ENCODE data around the gene SMC6. TPM values are rescaled to one million over a fixed set of nuclear protein-coding genes. Genes with fewer than 3 reads are reported as not detected.

Gene SMC6
- polyA plus RNA-seq, 1 donor (not counting 4 experiments of a cell fraction or from before 2014, with no cell fraction given), result 24.4 TPM

DNA sequence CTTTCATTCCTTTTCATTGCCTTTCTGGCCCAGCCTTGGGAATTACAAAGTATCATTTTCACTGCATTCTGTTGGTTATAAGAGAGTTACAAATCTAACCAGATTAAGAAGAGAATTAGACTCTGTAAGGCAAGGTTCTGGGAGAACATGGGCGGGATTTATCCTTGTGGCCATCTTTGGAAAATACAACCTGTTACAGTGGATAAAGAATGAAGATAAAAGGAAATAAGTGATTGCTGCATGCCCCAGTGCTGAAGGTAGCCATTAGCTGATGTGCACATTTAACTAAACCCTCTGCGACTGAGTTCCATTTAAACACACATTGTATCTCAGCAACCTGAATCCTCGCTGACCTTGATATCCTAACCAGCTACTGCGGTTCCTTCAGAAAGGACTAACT lies 93.4 kb downstream of the SMC6 start:
- Histone ChIP-seq H3K4me3 (ENCODE audit: control insufficient read depth in 2 of 3, extremely low read depth in 1 of 3, insufficient read depth in 2 of 3, low read depth in 1 of 3, low read length in 3 of 3) (no peak overlapping the region), H3K4me1 (ENCODE audit: control insufficient read depth, extremely low read depth, insufficient read depth, low read length) (no peaks in the 10 kb centered on the region), H3K27me3 (ENCODE audit: control insufficient read depth, extremely low read depth, insufficient read depth, low read length) (no peaks in the 10 kb centered on the region), H3K9me3 (ENCODE audit: control insufficient read depth, low read depth, low read length) (no peaks in the 10 kb centered on the region), H3K79me2 (ENCODE audit: control insufficient read depth, insufficient read depth, low read length) (no peaks in the 10 kb centered on the region), H3K9me1 (ENCODE audit: control insufficient read depth, extremely low read depth, insufficient read depth, low read length) (no peaks in the 10 kb centered on the region), H4K20me1 (ENCODE audit: control insufficient read depth, extremely low read depth, insufficient read depth, low read length) (no peaks in the 10 kb centered on the region), H3K27ac (ENCODE audit: control insufficient read depth, insufficient read depth, low read length) (no peak overlapping the region), H2AFZ (ENCODE audit: control insufficient read depth, low read length) (no peak overlapping the region), H3K9ac (ENCODE audit: control insufficient read depth, extremely low read depth, insufficient read depth, low read length) (no peak overlapping the region), H3K36me3 (ENCODE audit: control insufficient read depth in 2 of 2, extremely low read depth in 1 of 2, insufficient read depth in 2 of 2, low read length in 2 of 2) (peaks cover 5 to 16% of the 10 kb centered on the region in 2 experiments), H3K4me2 (ENCODE audit: control insufficient read depth, extremely low read depth, insufficient read depth, low read depth, low read length) (no peak overlapping the region)
- dilution Hi-C loops (cut with MboI; ENCODE audit: extremely low pct_ligation_motif_present, low sequenced_read_pairs), result no loop called here
- TF ChIP-seq CTCF (optimal IDR thresholded peaks at IDR 0.05 in 1 of 3, IDR thresholded peaks at IDR 0.05 in 1 of 3, conservative IDR thresholded peaks at IDR 0.05 in 1 of 3; ENCODE audit: extremely low read depth in 1 of 3, insufficient read depth in 2 of 3, low read length in 3 of 3), result no peak
- TF ChIP-seq EZH2 (IDR thresholded peaks at IDR 0.05; ENCODE audit: low read length), result no peak
- DNase-seq (ENCODE audit: low read depth, low spot score), result no peak
- FAIRE-seq, result no peak

DNA sequence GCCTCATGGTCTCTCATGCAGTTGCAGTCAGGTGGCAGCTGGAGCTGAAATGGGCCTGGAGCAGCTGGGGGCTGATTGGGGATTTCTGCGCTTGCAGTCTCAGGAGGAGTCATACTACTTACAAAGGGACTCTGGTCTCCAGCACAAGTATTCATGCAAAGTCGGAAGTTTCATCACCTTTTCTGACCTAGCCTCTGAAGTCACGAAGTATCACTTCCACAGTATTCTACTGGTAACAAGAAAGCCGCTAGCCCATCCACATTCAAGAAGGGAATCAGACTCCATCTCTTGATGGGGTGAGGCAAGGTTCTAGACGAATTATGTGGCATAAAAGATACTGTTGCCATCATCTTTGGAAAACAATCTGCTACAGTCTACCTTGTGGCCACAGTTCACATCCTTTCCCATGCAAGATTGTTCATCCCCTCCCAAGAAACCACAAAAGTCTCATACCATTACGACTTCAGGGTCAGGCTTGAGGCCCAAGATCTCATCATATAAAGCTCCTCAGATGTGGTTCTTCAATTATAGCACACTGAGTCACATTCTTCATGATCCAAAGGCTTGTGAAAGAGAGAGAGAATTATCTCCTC lies 95.3 kb downstream of the SMC6 start:
- Histone ChIP-seq H3K36me3 (ENCODE audit: control insufficient read depth in 2 of 2, extremely low read depth in 1 of 2, insufficient read depth in 2 of 2, low read length in 2 of 2) (peaks cover 1 to 12% of the 10 kb centered on the region in 2 experiments), H3K27me3 (ENCODE audit: control insufficient read depth, extremely low read depth, insufficient read depth, low read length) (no peaks in the 10 kb centered on the region), H3K79me2 (ENCODE audit: control insufficient read depth, insufficient read depth, low read length) (no peaks in the 10 kb centered on the region), H2AFZ (ENCODE audit: control insufficient read depth, low read length) (no peak overlapping the region), H4K20me1 (ENCODE audit: control insufficient read depth, extremely low read depth, insufficient read depth, low read length) (no peaks in the 10 kb centered on the region), H3K4me3 (ENCODE audit: control insufficient read depth in 2 of 3, extremely low read depth in 1 of 3, insufficient read depth in 2 of 3, low read depth in 1 of 3, low read length in 3 of 3) (no peak overlapping the region), H3K27ac (ENCODE audit: control insufficient read depth, insufficient read depth, low read length) (no peak overlapping the region), H3K4me1 (ENCODE audit: control insufficient read depth, extremely low read depth, insufficient read depth, low read length) (no peaks in the 10 kb centered on the region), H3K9me3 (ENCODE audit: control insufficient read depth, low read depth, low read length) (no peaks in the 10 kb centered on the region), H3K4me2 (ENCODE audit: control insufficient read depth, extremely low read depth, insufficient read depth, low read depth, low read length) (no peak overlapping the region), H3K9me1 (ENCODE audit: control insufficient read depth, extremely low read depth, insufficient read depth, low read length) (no peaks in the 10 kb centered on the region), H3K9ac (ENCODE audit: control insufficient read depth, extremely low read depth, insufficient read depth, low read length) (no peak overlapping the region)
- DNase-seq (ENCODE audit: low read depth, low spot score), result no peak
- TF ChIP-seq CTCF (optimal IDR thresholded peaks at IDR 0.05 in 1 of 3, IDR thresholded peaks at IDR 0.05 in 1 of 3, conservative IDR thresholded peaks at IDR 0.05 in 1 of 3; ENCODE audit: extremely low read depth in 1 of 3, insufficient read depth in 2 of 3, low read length in 3 of 3) (no peak), EZH2 (IDR thresholded peaks at IDR 0.05; ENCODE audit: low read length) (no peak)
- dilution Hi-C loops (cut with MboI; ENCODE audit: extremely low pct_ligation_motif_present, low sequenced_read_pairs), result no loop called here
- no peak for FAIRE-seq
